Sigmoid colon (tissue), 7 donors: Measurements from ENCODE around the gene IL2RA. TPM values are rescaled to one million over a fixed set of nuclear protein-coding genes. Genes with fewer than 3 reads are reported as not detected.

Experiments used
- DNase-seq: peaks from one replicate; pipeline ENCODE4 v3.0.0-alpha.2; 2019
- H3K27ac ChIP-seq, 4 donors: fragments of 200-600 bp; sonication (generic); one replicate each; pipeline ENCODE4 v1.5.1; 2016 to 2019; ENCODE audit warnings: mild to moderate bottlenecking in 1 of 4
- H3K27me3 ChIP-seq, 3 donors: fragments of 200-600 bp; sonication (generic); one replicate each; pipeline ENCODE4 v1.5.1; 2019; ENCODE audit warnings: mild to moderate bottlenecking in 1 of 3
- H3K36me3 ChIP-seq, 4 donors: fragments of 200-600 bp; sonication (generic); one replicate each; pipeline ENCODE4 v1.5.1; 2016 to 2019
- H3K4me1 ChIP-seq, 4 donors: fragments of 200-600 bp; sonication (generic); one replicate each; pipeline ENCODE4 v1.5.1; 2017 to 2019
- H3K4me3 ChIP-seq, 4 donors: fragments of 200-600 bp; sonication (generic); one replicate each; pipeline ENCODE4 v1.5.1; 2017 to 2019; ENCODE audit warnings: mild to moderate bottlenecking in 2 of 4, moderate library complexity in 1 of 4
- H3K9me3 ChIP-seq, 4 donors: fragments of 200-600 bp in 3 of 4; sonication (generic) in 3 of 4; one replicate each; pipeline versions ENCODE4 v1.5.1 to v1.6.1; 2013 to 2019
- EP300 ChIP-seq, 4 donors: sonication (generic); formaldehyde crosslinking; IDR thresholded peaks; one replicate each; pipeline ENCODE4 v1.6.1; 2017; ENCODE audit warnings: antibody characterized with exemption in 4 of 4
- POLR2A ChIP-seq, 2 donors: fragments of 450-650 bp; IDR thresholded peaks; one replicate each; pipeline ENCODE4 v1.6.1; 2016; ENCODE audit warnings: antibody characterized with exemption in 2 of 2, mild to moderate bottlenecking in 2 of 2, moderate library complexity in 2 of 2
- POLR2AphosphoS5 ChIP-seq, 4 donors: sonication (generic); formaldehyde crosslinking; IDR thresholded peaks; one replicate each; pipeline ENCODE4 v1.6.1; 2017; ENCODE audit warnings: antibody characterized with exemption in 4 of 4
- WGBS, 2 donors: extraction: QIAGEN DNeasy Blood & Tissue Kit; methylation state at CpG; one replicate each; pipeline ENCODE4 v1.1.7; 2013; 5-methylcytosine and 5-hydroxymethylcytosine counted together
- intact Hi-C: fragments of 100-400 bp; cut with DNase I; formaldehyde crosslinking; loops from one replicate; pipeline ENCODE4 v1.15.1; 2023
- polyA plus RNA-seq, 3 donors: library from polyadenylated mRNA; stranded (reverse); fragments of 200-250 nt; gene quantifications; one replicate each; pipeline ENCODE4 v1.2.3, GENCODE V29; 2013
- total RNA-seq, 4 donors: library from RNA; depleted of rRNA; stranded (reverse); fragments of >200 nt; gene quantifications; one replicate each; pipeline ENCODE4 v1.1.0, GENCODE V29; 2016
- TF ChIP-seq, protein P1 (sequence below), 4 experiments: fragments of 450-650 bp in 3 of 4; fragments of 200-600 bp in 1 of 4; IDR thresholded peaks; one replicate each; pipeline ENCODE4 v1.5.1; 2016 to 2019; ENCODE audit warnings: antibody characterized with exemption in 4 of 4, mild to moderate bottlenecking in 3 of 4, moderate library complexity in 2 of 4
- donor health status: healthy with polysubstance abuse.
- donor health status: Bipolar disorder and iron deficiency.
- donor health status: healthy.

The IL2RA gene
- total and polyA plus RNA-seq, 7 donors = 0.60 to 14.0 (median 4.7) TPM; not detected in 1

- WGBS, 2 donors = 83 to 87% methylated on average over 14 of the region's 14 CpGs
- Histone ChIP-seq H3K4me1 (peaks cover 0 to 8% (median 1%) of the 10 kb centered on the region in 4 donors), H3K4me3 (no peak overlapping the region), H3K9me3 (no peaks in the 10 kb centered on the region), H3K27ac (no peak overlapping the region), H3K27me3 (no peaks in the 10 kb centered on the region), H3K36me3 (no peaks in the 10 kb centered on the region)
- intact Hi-C loops = no loop called here
- DNase-seq = peak; percentile 40
- TF ChIP-seq, protein P1, sequence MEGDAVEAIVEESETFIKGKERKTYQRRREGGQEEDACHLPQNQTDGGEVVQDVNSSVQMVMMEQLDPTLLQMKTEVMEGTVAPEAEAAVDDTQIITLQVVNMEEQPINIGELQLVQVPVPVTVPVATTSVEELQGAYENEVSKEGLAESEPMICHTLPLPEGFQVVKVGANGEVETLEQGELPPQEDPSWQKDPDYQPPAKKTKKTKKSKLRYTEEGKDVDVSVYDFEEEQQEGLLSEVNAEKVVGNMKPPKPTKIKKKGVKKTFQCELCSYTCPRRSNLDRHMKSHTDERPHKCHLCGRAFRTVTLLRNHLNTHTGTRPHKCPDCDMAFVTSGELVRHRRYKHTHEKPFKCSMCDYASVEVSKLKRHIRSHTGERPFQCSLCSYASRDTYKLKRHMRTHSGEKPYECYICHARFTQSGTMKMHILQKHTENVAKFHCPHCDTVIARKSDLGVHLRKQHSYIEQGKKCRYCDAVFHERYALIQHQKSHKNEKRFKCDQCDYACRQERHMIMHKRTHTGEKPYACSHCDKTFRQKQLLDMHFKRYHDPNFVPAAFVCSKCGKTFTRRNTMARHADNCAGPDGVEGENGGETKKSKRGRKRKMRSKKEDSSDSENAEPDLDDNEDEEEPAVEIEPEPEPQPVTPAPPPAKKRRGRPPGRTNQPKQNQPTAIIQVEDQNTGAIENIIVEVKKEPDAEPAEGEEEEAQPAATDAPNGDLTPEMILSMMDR (IDR thresholded peaks at IDR 0.05) = no peak
- TF ChIP-seq POLR2AphosphoS5 (IDR thresholded peaks at IDR 0.05) (no peak), POLR2A (IDR thresholded peaks at IDR 0.05) (no peak)
Measured at GRCh38 chr10:6046773-6047611, 15.2 kb downstream of the IL2RA start.

GRCh38 chr10:6045878-6046772 lies 16.0 kb downstream of the IL2RA start:
- intact Hi-C loops = no loop called here
- Histone ChIP-seq H3K36me3 (no peaks in the 10 kb centered on the region), H3K27ac (no peak overlapping the region), H3K9me3 (no peaks in the 10 kb centered on the region), H3K27me3 (no peaks in the 10 kb centered on the region), H3K4me1 (peaks cover 0 to 7% (median 1%) of the 10 kb centered on the region in 4 donors), H3K4me3 (no peak overlapping the region)
- TF ChIP-seq POLR2AphosphoS5 (IDR thresholded peaks at IDR 0.05) = no peak
- TF ChIP-seq, protein P1 (IDR thresholded peaks at IDR 0.05) = no peak
- no peak for TF ChIP-seq EP300 (IDR thresholded peaks at IDR 0.05)
- no peak for TF ChIP-seq POLR2A (IDR thresholded peaks at IDR 0.05)
- DNase-seq = peak; percentile 15
- WGBS, 2 donors = 68 to 74% methylated on average over 9 of the region's 9 CpGs

- no peaks in the 10 kb centered on the region for H3K9me3 ChIP-seq
- no peak overlapping the region for H3K4me3 ChIP-seq
- intact Hi-C loops = no loop called here
- WGBS, 2 donors = 46 to 78% methylated on average over 8 of the region's 8 CpGs
- TF ChIP-seq, protein P1 (IDR thresholded peaks at IDR 0.05) = no peak
- TF ChIP-seq POLR2A (IDR thresholded peaks at IDR 0.05) (no peak), POLR2AphosphoS5 (IDR thresholded peaks at IDR 0.05) (no peak), EP300 (IDR thresholded peaks at IDR 0.05) (no peak)
- peak; percentile 0 for DNase-seq
- H3K4me1 ChIP-seq = peaks cover 0 to 1% (median under 1%) of the 10 kb centered on the region in 4 donors
- no peaks in the 10 kb centered on the region for H3K36me3 ChIP-seq
- H3K27ac ChIP-seq = no peak overlapping the region
- H3K27me3 ChIP-seq = no peaks in the 10 kb centered on the region
Measured at GRCh38 chr10:6045314-6045848, 16.8 kb downstream of the IL2RA start.

DNA sequence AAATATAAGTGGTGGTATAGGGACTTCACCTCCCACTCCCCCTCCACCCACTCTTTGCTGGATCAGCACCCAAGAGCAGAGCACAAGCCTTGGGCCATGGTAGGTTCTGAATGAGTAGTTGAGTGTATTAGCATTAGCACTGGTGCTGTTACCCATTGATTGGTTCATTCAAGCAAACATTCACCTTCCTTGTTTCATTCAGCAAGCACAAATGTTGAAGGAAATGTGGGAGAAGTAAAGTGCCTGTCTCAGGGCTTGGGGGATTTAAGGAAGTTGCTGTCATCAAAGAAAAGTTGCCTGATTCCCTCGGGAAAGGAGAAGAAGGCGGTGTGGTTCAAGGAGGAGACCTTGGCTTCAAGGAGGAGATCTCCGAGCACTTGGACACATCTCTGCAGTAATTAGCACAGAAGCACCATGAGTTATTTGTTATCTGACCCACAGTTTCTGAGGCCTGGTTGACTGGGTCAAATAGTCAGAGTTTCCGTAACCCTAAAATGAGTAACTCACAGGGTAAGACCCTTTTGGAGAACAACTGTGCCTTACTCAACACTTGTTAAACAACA lies 17.3 kb downstream of the IL2RA start:
- DNase-seq = peak; percentile 2
- TF ChIP-seq EP300 (IDR thresholded peaks at IDR 0.05) = no peak
- TF ChIP-seq, protein P1 (IDR thresholded peaks at IDR 0.05) = no peak
- no peak for TF ChIP-seq POLR2AphosphoS5 (IDR thresholded peaks at IDR 0.05)
- TF ChIP-seq POLR2A (IDR thresholded peaks at IDR 0.05) = no peak
- Histone ChIP-seq H3K27ac (no peak overlapping the region), H3K4me3 (no peak overlapping the region), H3K27me3 (no peaks in the 10 kb centered on the region), H3K36me3 (no peaks in the 10 kb centered on the region), H3K4me1 (no peaks in the 10 kb centered on the region), H3K9me3 (no peaks in the 10 kb centered on the region)
- 64 to 85% methylated on average over 4 of the region's 4 CpGs for WGBS, 2 donors
- intact Hi-C loops = no loop called here
